ENCODE results near the gene NMRAL1. TPM values are rescaled to one million over a fixed set of nuclear protein-coding genes. Genes with fewer than 3 reads are reported as not detected.

NMRAL1 gene
- total RNA-seq, 1 donor from 2014 or later: 21.9 TPM

GRCh38 chr16:4500272-4500671, 25.8 kb upstream of the NMRAL1 start:
- no peak for TF ChIP-seq CTCF (IDR thresholded peaks at IDR 0.05; ENCODE audit: borderline replicate concordance)
- Histone ChIP-seq H3K27ac (replicated peaks) (peak overlapping the region; percentile 82), H3K27me3 (ENCODE audit: low read depth) (no peaks in the 10 kb centered on the region), H3K4me3 (peak overlapping the region; percentile 40), H3K9me3 (replicated peaks) (no peaks in the 10 kb centered on the region), H3K36me3 (peaks cover 7% of the 10 kb centered on the region), H3K4me1 (peaks cover 91% of the 10 kb centered on the region)
- intact Hi-C loops (cut with micrococcal nuclease): no loop called here
- no peak for DNase-seq

- Histone ChIP-seq H3K4me3 (no peak overlapping the region), H3K9me3 (replicated peaks) (no peaks in the 10 kb centered on the region), H3K36me3 (peaks cover 5% of the 10 kb centered on the region), H3K27me3 (ENCODE audit: low read depth) (no peaks in the 10 kb centered on the region), H3K4me1 (peaks cover 94% of the 10 kb centered on the region), H3K27ac (replicated peaks) (no peak overlapping the region)
- no peak for DNase-seq
- intact Hi-C loops (cut with micrococcal nuclease): loop anchor here (10.0 kb wide), 1 partner anchor 56 kb away; the partner anchor contains the start of gene C16orf96
- no peak for TF ChIP-seq CTCF (IDR thresholded peaks at IDR 0.05; ENCODE audit: borderline replicate concordance)
These were observed 24.8 kb upstream of the NMRAL1 start for GRCh38 chr16:4499196-4499555.

GRCh38 chr16:4498546-4499195, 24.2 kb upstream of the NMRAL1 start:
- intact Hi-C loops (cut with micrococcal nuclease): loop anchor here (10.0 kb wide), 1 partner anchor 56 kb away; the partner anchor contains the start of gene C16orf96
- no peak overlapping the region for H3K4me3 ChIP-seq
- no peak for DNase-seq
- no peak for TF ChIP-seq CTCF (IDR thresholded peaks at IDR 0.05; ENCODE audit: borderline replicate concordance)
- no peaks in the 10 kb centered on the region for H3K9me3 ChIP-seq (replicated peaks)
- peaks cover 5% of the 10 kb centered on the region for H3K36me3 ChIP-seq
- H3K4me1 ChIP-seq: peaks cover 89% of the 10 kb centered on the region
- no peak overlapping the region for H3K27ac ChIP-seq (replicated peaks)
- no peaks in the 10 kb centered on the region for H3K27me3 ChIP-seq (ENCODE audit: low read depth)

- no peak overlapping the region for H3K4me3 ChIP-seq
- H3K4me1 ChIP-seq: peaks cover 65% of the 10 kb centered on the region
- H3K9me3 ChIP-seq (replicated peaks): no peaks in the 10 kb centered on the region
- H3K36me3 ChIP-seq: peaks cover 5% of the 10 kb centered on the region
- H3K27me3 ChIP-seq (ENCODE audit: low read depth): no peaks in the 10 kb centered on the region
- no peak for TF ChIP-seq CTCF (IDR thresholded peaks at IDR 0.05; ENCODE audit: borderline replicate concordance)
- no peak for DNase-seq
- intact Hi-C loops (cut with micrococcal nuclease): loop anchor here (10.0 kb wide), 1 partner anchor 58 kb away; the partner anchor contains the start of gene C16orf96
- peak overlapping the region; percentile 10 for H3K27ac ChIP-seq (replicated peaks)
These were observed 21.9 kb upstream of the NMRAL1 start for GRCh38 chr16:4496305-4496704.

- no peak overlapping the region for H3K27ac ChIP-seq (replicated peaks)
- no peak overlapping the region for H3K4me3 ChIP-seq
- no peak for TF ChIP-seq CTCF (IDR thresholded peaks at IDR 0.05; ENCODE audit: borderline replicate concordance)
- no peaks in the 10 kb centered on the region for H3K9me3 ChIP-seq (replicated peaks)
- H3K27me3 ChIP-seq (ENCODE audit: low read depth): no peaks in the 10 kb centered on the region
- H3K36me3 ChIP-seq: peaks cover 7% of the 10 kb centered on the region
- intact Hi-C loops (cut with micrococcal nuclease): loop anchor here (10.0 kb wide), 1 partner anchor 59 kb away; the partner anchor contains the start of gene C16orf96
- DNase-seq: no peak
- H3K4me1 ChIP-seq: peaks cover 60% of the 10 kb centered on the region
These were observed 21.3 kb upstream of the NMRAL1 start for GRCh38 chr16:4495766-4496165.

Measured in left ventricle myocardium inferior (tissue), 1 donor.